Mesenchymal stem cell (in vitro differentiated cells and primary cell): Measurements from ENCODE around the gene CADM1.

Source experiments
- DNase-seq: peaks from one replicate; pipeline ENCODE4 v3.0.0-alpha.2; 2013
- H2AFZ ChIP-seq: one replicate; pipeline ENCODE4 v1.6.1; 2013; ENCODE audit warnings: low read depth, mild to moderate bottlenecking, control low read depth, inconsistent platforms, low read length, moderate library complexity
- H2AK5ac ChIP-seq: 2 replicates; pipeline ENCODE4 v1.6.1; 2013; ENCODE audit warnings: low read length, moderate library complexity, mild to moderate bottlenecking, inconsistent platforms; ENCODE audit not compliant: severe bottlenecking
- H2BK120ac ChIP-seq: one replicate; pipeline ENCODE4 v1.6.1; 2013; ENCODE audit warnings: low read depth, mild to moderate bottlenecking, inconsistent platforms, low read length, moderate library complexity
- H2BK12ac ChIP-seq, 2 experiments: one replicate each; pipeline ENCODE4 v1.6.1; 2013; ENCODE audit warnings: inconsistent platforms in 2 of 2, low read length in 2 of 2, mild to moderate bottlenecking in 2 of 2, moderate library complexity in 2 of 2, control low read depth in 1 of 2
- H2BK15ac ChIP-seq: one replicate; pipeline ENCODE4 v1.6.1; 2013; ENCODE audit warnings: mild to moderate bottlenecking, low read depth, inconsistent platforms; ENCODE audit not compliant: poor library complexity, severe bottlenecking
- H2BK5ac ChIP-seq: 2 replicates; pipeline ENCODE4 v1.6.1; 2013; ENCODE audit warnings: low read depth, mild to moderate bottlenecking, low read length, control low read depth, inconsistent platforms; ENCODE audit not compliant: poor library complexity, severe bottlenecking
- H3K14ac ChIP-seq, 2 experiments: one replicate each; pipeline ENCODE4 v1.6.1; 2013; ENCODE audit warnings: inconsistent platforms in 2 of 2, low read length in 2 of 2, control low read depth in 1 of 2, mild to moderate bottlenecking in 1 of 2, moderate library complexity in 1 of 2
- H3K18ac ChIP-seq, 2 experiments: one replicate each; pipeline ENCODE4 v1.6.1; 2013; ENCODE audit warnings: inconsistent platforms in 2 of 2, low read length in 2 of 2, control low read depth in 1 of 2, low read depth in 1 of 2, mild to moderate bottlenecking in 1 of 2
- H3K23ac ChIP-seq, 2 experiments: one replicate each; pipeline ENCODE4 v1.6.1; 2013; ENCODE audit warnings: inconsistent platforms in 2 of 2, low read length in 2 of 2, mild to moderate bottlenecking in 2 of 2, moderate library complexity in 2 of 2, control low read depth in 1 of 2
- H3K27ac ChIP-seq: 2 replicates; pipeline ENCODE4 v1.5.1; 2013; ENCODE audit warnings: mild to moderate bottlenecking, moderate library complexity, low read length, control low read depth, inconsistent platforms; ENCODE audit not compliant: poor library complexity, severe bottlenecking
- H3K27me3 ChIP-seq, 2 experiments: 2 replicates each; pipeline versions ENCODE4 v1.6.1 to v1.7.0; 2013; ENCODE audit warnings: low read length in 2 of 2, mild to moderate bottlenecking in 2 of 2, moderate library complexity in 2 of 2, control low read depth in 1 of 2, inconsistent platforms in 1 of 2; ENCODE audit not compliant: control insufficient read depth in 1 of 2, insufficient read depth in 1 of 2
- H3K36me3 ChIP-seq, 2 experiments: 2 replicates each; pipeline versions ENCODE4 v1.6.1 to v1.7.0; 2013; ENCODE audit warnings: low read length in 2 of 2, control low read depth in 1 of 2, inconsistent platforms in 1 of 2, low read depth in 1 of 2, mild to moderate bottlenecking in 1 of 2; ENCODE audit not compliant: insufficient read depth in 2 of 2, control insufficient read depth in 1 of 2
- H3K4ac ChIP-seq, 2 experiments: one replicate each; pipeline ENCODE4 v1.6.1; 2013; ENCODE audit warnings: inconsistent platforms in 2 of 2, low read length in 2 of 2, mild to moderate bottlenecking in 2 of 2, moderate library complexity in 2 of 2, control low read depth in 1 of 2, low read depth in 1 of 2
- H3K4me1 ChIP-seq: 2 replicates; pipeline ENCODE4 v1.6.1; 2013; ENCODE audit warnings: low read depth, low read length, control low read depth; ENCODE audit not compliant: control insufficient read depth, insufficient read depth
- H3K4me2 ChIP-seq: 2 replicates; pipeline ENCODE4 v1.6.1; 2013; ENCODE audit warnings: low read length, mild to moderate bottlenecking, inconsistent platforms; ENCODE audit not compliant: poor library complexity, severe bottlenecking
- H3K4me3 ChIP-seq, 2 experiments: 2 replicates each; pipeline versions ENCODE4 v1.5.1 to v1.7.0; 2013; ENCODE audit warnings: low read length in 2 of 2, mild to moderate bottlenecking in 2 of 2, control low read depth in 1 of 2, low read depth in 1 of 2; ENCODE audit not compliant: insufficient read depth in 1 of 2
- H3K79me1 ChIP-seq: replicated peaks from 2 replicates; pipeline ENCODE4 v1.6.1; 2013; ENCODE audit warnings: mild to moderate bottlenecking, control low read depth, low read length, inconsistent platforms; ENCODE audit not compliant: poor library complexity, severe bottlenecking
- H3K9ac ChIP-seq: 2 replicates; pipeline ENCODE4 v1.7.0; 2013; ENCODE audit warnings: mild to moderate bottlenecking, low read length, moderate library complexity
- H3K9me3 ChIP-seq: 2 replicates; pipeline ENCODE4 v1.7.0; 2013; ENCODE audit warnings: mild to moderate bottlenecking, low read length; ENCODE audit not compliant: control insufficient read depth
- H4K8ac ChIP-seq: one replicate; pipeline ENCODE4 v1.6.1; 2013; ENCODE audit warnings: inconsistent platforms, mild to moderate bottlenecking, low read length, moderate library complexity
- H4K91ac ChIP-seq: one replicate; pipeline ENCODE4 v1.6.1; 2013; ENCODE audit warnings: mild to moderate bottlenecking, low read length, inconsistent platforms
- WGBS: methylation state at CpG from one replicate; pipeline ENCODE4 v1.1.7; 2013; ENCODE audit warnings: mixed read lengths; 5-methylcytosine and 5-hydroxymethylcytosine counted together

CADM1 gene

GRCh38 chr11:115179636-115180035, 324.6 kb downstream of the CADM1 start:
- no peak overlapping the region for H3K4ac ChIP-seq
- no peak overlapping the region for H3K4me3 ChIP-seq
- no peak overlapping the region for H2BK5ac ChIP-seq
- no peak overlapping the region for H3K4me2 ChIP-seq
- no peak for DNase-seq
- peaks cover 0 to 5% of the 10 kb centered on the region in 2 experiments for H3K36me3 ChIP-seq
- WGBS, result 100% methylated on average over 1 of the region's 3 CpGs
- H4K8ac ChIP-seq, result no peak overlapping the region
- H2BK12ac ChIP-seq, result no peak overlapping the region
- no peaks in the 10 kb centered on the region for H3K9me3 ChIP-seq
- no peak overlapping the region for H3K23ac ChIP-seq
- no peak overlapping the region for H2AFZ ChIP-seq
- no peak overlapping the region for H2AK5ac ChIP-seq
- no peaks in the 10 kb centered on the region for H3K79me1 ChIP-seq
- no peak overlapping the region for H2BK120ac ChIP-seq
- H3K27ac ChIP-seq, result no peak overlapping the region
- H3K9ac ChIP-seq, result no peak overlapping the region
- H3K18ac ChIP-seq, result no peak overlapping the region
- no peak overlapping the region for H2BK15ac ChIP-seq
- no peaks in the 10 kb centered on the region for H3K4me1 ChIP-seq
- H3K27me3 ChIP-seq, result peaks cover 0 to 6% of the 10 kb centered on the region in 2 experiments
- H3K14ac ChIP-seq, result no peak overlapping the region
- H4K91ac ChIP-seq, result no peak overlapping the region

DNA sequence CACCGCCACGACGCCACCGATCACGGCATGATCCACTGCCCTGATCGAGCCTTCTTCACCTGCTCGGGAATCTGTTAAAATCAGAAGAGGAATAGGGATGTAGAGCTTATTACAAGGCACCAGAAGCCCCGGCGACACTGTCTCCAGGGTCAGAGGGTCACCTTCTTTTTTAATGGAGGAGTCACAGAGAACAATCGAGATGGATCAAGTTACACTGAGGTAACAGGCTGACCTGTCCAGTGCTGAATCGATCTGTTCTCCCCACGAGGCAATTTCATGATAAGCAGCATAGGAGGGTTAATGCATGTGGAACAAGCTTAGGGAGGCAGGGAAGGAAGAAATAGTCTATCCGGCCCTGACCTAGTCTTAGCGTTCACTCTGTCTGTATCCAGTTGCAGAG, 325.5 kb downstream of the CADM1 start:
- Histone ChIP-seq H3K4me2 (no peak overlapping the region), H3K27me3 (peaks cover 0 to 6% of the 10 kb centered on the region in 2 experiments), H3K4me1 (no peaks in the 10 kb centered on the region), H3K4ac (no peak overlapping the region), H3K9me3 (no peaks in the 10 kb centered on the region), H4K91ac (no peak overlapping the region), H2BK15ac (no peak overlapping the region), H3K79me1 (no peaks in the 10 kb centered on the region), H3K36me3 (peaks cover 0 to 5% of the 10 kb centered on the region in 2 experiments), H2AK5ac (no peak overlapping the region), H3K18ac (no peak overlapping the region), H2BK120ac (no peak overlapping the region), H3K4me3 (no peak overlapping the region), H3K14ac (no peak overlapping the region), H2BK5ac (no peak overlapping the region), H2AFZ (no peak overlapping the region), H3K27ac (no peak overlapping the region), H2BK12ac (no peak overlapping the region), H3K23ac (no peak overlapping the region), H4K8ac (no peak overlapping the region), H3K9ac (no peak overlapping the region)
- no peak for DNase-seq
- 94% methylated on average over 14 of the region's 14 CpGs for WGBS

DNA sequence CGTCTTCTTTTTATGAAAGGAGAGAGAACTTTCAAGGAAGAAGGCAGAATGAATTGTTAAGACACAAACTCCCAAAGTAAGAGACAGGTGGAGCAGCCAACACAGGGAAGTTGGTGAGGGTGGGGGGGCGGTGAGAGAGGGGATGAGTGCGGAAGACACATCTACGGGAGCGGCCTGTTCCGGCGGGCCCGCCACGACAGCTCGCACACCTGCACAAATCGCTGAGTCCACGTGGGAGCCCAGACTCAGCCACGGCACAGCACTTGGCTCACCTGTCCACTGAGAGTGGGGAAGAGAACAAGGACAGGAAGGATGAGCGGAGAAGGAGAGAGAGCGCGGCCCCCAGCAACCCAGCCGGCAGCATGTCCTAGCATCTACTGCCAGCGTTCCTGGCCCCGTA, 331.1 kb downstream of the CADM1 start:
- Histone ChIP-seq H3K4me1 (peaks cover 3% of the 10 kb centered on the region), H3K4me2 (no peak overlapping the region), H3K27me3 (no peaks in the 10 kb centered on the region), H2BK12ac (no peak overlapping the region), H2AK5ac (no peak overlapping the region), H3K4me3 (no peak overlapping the region), H3K36me3 (peaks cover 0 to 17% of the 10 kb centered on the region in 2 experiments), H3K79me1 (no peaks in the 10 kb centered on the region), H2AFZ (no peak overlapping the region), H2BK120ac (no peak overlapping the region), H2BK15ac (no peak overlapping the region), H2BK5ac (no peak overlapping the region), H3K4ac (no peak overlapping the region), H3K9me3 (no peaks in the 10 kb centered on the region), H4K91ac (no peak overlapping the region), H3K9ac (no peak overlapping the region), H3K23ac (no peak overlapping the region), H3K14ac (no peak overlapping the region), H3K27ac (no peak overlapping the region), H3K18ac (no peak overlapping the region), H4K8ac (no peak overlapping the region)
- WGBS, result 92% methylated on average over 16 of the region's 19 CpGs
- DNase-seq, result no peak

GRCh38 chr11:115170133-115170815, 333.9 kb downstream of the CADM1 start:
- H3K9me3 ChIP-seq, result no peaks in the 10 kb centered on the region
- H3K79me1 ChIP-seq, result no peaks in the 10 kb centered on the region
- no peak overlapping the region for H3K4me3 ChIP-seq
- peak overlapping the region; percentile 36 for H3K27ac ChIP-seq
- peak overlapping the region; percentile 54 for H3K4me2 ChIP-seq
- H2BK12ac ChIP-seq, result no peak overlapping the region
- H3K4me1 ChIP-seq, result peaks cover 3% of the 10 kb centered on the region
- no peak overlapping the region for H3K23ac ChIP-seq
- no peak overlapping the region for H3K4ac ChIP-seq
- H3K18ac ChIP-seq, result no peak overlapping the region
- DNase-seq, result peak; percentile 43
- H3K36me3 ChIP-seq, result peaks cover 0 to 11% of the 10 kb centered on the region in 2 experiments
- peaks cover 0 to 8% of the 10 kb centered on the region in 2 experiments for H3K27me3 ChIP-seq
- no peak overlapping the region for H4K91ac ChIP-seq
- no peak overlapping the region for H3K9ac ChIP-seq
- H3K14ac ChIP-seq, result no peak overlapping the region
- H4K8ac ChIP-seq, result no peak overlapping the region
- WGBS, result 76% methylated on average over 6 of the region's 8 CpGs
- H2AK5ac ChIP-seq, result no peak overlapping the region
- H2BK120ac ChIP-seq, result no peak overlapping the region
- H2AFZ ChIP-seq, result no peak overlapping the region
- no peak overlapping the region for H2BK5ac ChIP-seq
- H2BK15ac ChIP-seq, result no peak overlapping the region
